Common myeloid progenitor, CD34-positive (primary cell): ENCODE measurements around the gene CSRP1. TPM values are rescaled to one million over a fixed set of nuclear protein-coding genes. Genes with fewer than 3 reads are reported as not detected.

Experiments used
- CTCF ChIA-PET: fragments of 350-600 bp; sonication (Branson Sonifier 250); formaldehyde crosslinking; loops from one replicate; lab custom pipeline; 2021; ENCODE audit warnings: antibody characterized with exemption; lab: Charles Lee
- POLR2A ChIA-PET: fragments of 350-600 bp; sonication (Branson Sonifier 250); formaldehyde crosslinking; loops from one replicate; lab custom pipeline; 2021; ENCODE audit warnings: antibody characterized with exemption; lab: Charles Lee
- DNase-seq, 3 donors: peaks; one replicate each; pipeline versions ENCODE4 v3.0.0 to v3.0.0-alpha.2; 2013
- H3K27ac ChIP-seq, 2 experiments: 1 replicate in 1 of 2; 2 replicates in 1 of 2; pipeline ENCODE4 v1.7.0; 2013; ENCODE audit warnings: inconsistent platforms in 2 of 2, low read length in 2 of 2, mild to moderate bottlenecking in 2 of 2, low read depth in 1 of 2, moderate library complexity in 1 of 2; ENCODE audit not compliant: severe bottlenecking in 2 of 2, insufficient read depth in 1 of 2, poor library complexity in 1 of 2
- H3K27me3 ChIP-seq, 5 experiments: replicated peaks in 2 of 5; 1 replicate in 3 of 5; 2 replicates in 2 of 5; pipeline versions ENCODE4 v1.6.1 to v1.7.0; 2013; ENCODE audit warnings: low read length in 4 of 5, mild to moderate bottlenecking in 2 of 5, moderate library complexity in 2 of 5, inconsistent platforms in 1 of 5; ENCODE audit not compliant: insufficient read depth in 5 of 5, control insufficient read depth in 4 of 5
- H3K36me3 ChIP-seq, 4 experiments: 1 replicate in 2 of 4; 2 replicates in 2 of 4; pipeline versions ENCODE4 v1.6.1 to v1.7.0; 2013; ENCODE audit warnings: low read length in 3 of 4, control low read depth in 1 of 4, mild to moderate bottlenecking in 1 of 4; ENCODE audit not compliant: control insufficient read depth in 4 of 4, insufficient read depth in 4 of 4
- H3K4me1 ChIP-seq, 4 experiments: 1 replicate in 3 of 4; 2 replicates in 1 of 4; pipeline versions ENCODE4 v1.6.1 to v1.7.1; 2013; ENCODE audit warnings: low read length in 3 of 4, mild to moderate bottlenecking in 3 of 4, control low read depth in 1 of 4, inconsistent platforms in 1 of 4, moderate library complexity in 1 of 4; ENCODE audit not compliant: control insufficient read depth in 4 of 4, insufficient read depth in 4 of 4; ENCODE audit errors: control extremely low read depth in 1 of 4
- H3K4me3 ChIP-seq, 7 experiments: 1 replicate in 4 of 7; 2 replicates in 3 of 7; pipeline versions ENCODE4 v1.5.1 to v1.7.0; 2013; ENCODE audit warnings: mild to moderate bottlenecking in 7 of 7, low read length in 6 of 7, moderate library complexity in 6 of 7, inconsistent platforms in 2 of 7, low read depth in 2 of 7, control low read depth in 1 of 7; ENCODE audit not compliant: insufficient read depth in 4 of 7, control insufficient read depth in 1 of 7; ENCODE audit errors: extremely low read depth in 1 of 7
- H3K9me3 ChIP-seq, 5 experiments: 1 replicate in 4 of 5; 2 replicates in 1 of 5; pipeline versions ENCODE4 v1.6.1 to v1.7.1; 2013; ENCODE audit warnings: low read length in 4 of 5, mild to moderate bottlenecking in 2 of 5, inconsistent platforms in 1 of 5, low read depth in 1 of 5, moderate library complexity in 1 of 5; ENCODE audit not compliant: control insufficient read depth in 4 of 5, insufficient read depth in 2 of 5; ENCODE audit errors: control extremely low read depth in 1 of 5
- WGBS: methylation state at CpG from one replicate; pipeline ENCODE4 v1.1.5; 2013; ENCODE audit not compliant: insufficient coverage; 5-methylcytosine and 5-hydroxymethylcytosine counted together
- polyA plus RNA-seq: library from polyadenylated mRNA; unstranded; fragments of 120-200 nt; gene quantifications from one replicate; pipeline ENCODE4 v1.2.1, GENCODE V29; 2013

CSRP1 gene
- 85.6 TPM for polyA plus RNA-seq

DNA sequence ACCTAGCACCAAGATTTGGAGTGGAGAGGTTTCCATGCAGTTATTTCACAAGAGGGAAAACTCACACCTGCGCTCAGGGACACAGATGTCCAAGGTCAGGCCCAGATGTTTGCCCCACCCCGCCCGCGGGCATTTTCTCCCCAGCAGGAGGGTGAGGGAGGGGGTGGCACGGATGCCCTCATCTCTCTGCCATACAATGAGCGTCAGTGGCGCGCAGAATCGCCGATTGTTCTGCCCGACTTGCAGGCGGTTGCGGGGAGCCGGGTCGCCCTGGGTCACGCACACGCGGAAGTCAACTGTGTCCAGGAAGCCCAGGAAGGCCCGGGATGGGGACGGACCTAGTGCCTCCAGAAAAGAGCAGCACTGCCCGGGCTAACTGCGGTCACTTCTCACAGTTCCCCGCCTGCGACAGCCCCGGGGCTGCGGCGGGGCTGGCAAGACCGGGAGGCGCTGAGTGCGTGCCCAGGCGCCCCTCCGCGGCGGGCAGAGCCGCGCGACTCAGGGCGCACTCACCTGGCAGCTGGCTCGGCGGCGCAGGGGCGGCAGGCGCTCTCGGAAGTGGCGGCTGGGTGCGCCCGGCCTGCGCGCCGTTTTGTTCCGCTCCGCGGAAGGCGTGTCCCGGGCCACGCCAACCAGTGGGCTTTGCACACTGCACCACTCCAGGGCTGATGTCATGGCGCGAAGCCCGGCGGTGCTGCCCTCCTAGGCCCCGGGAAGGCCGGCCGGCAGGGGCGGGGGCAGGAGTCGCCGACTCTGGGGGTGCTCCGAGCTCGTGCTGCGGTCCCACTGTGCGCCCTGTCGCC is at the start of gene CSRP1:
Gene CSRP1 (minus strand): TSS at position 567 of the 803 bp plus-strand sequence. CDS start 10,820 bp downstream, outside the sequence.
- POLR2A ChIA-PET = interaction anchor here (1.1 to 1.6 kb wide), 3 partner anchors 17 to 71 kb away, joined by 3 to 11 read pairs (median 4); no protein-coding TSS in a partner anchor
- Histone ChIP-seq H3K4me1 (peaks cover 1 to 53% (median 43%) of the 10 kb centered on the region in 4 experiments), H3K27ac (peak within 1 kb of the TSS; percentile 54 to 72), H3K4me3 (peak within 1 kb of the TSS; percentile 67 to 86 (median 76)), H3K27me3 (no peaks in the 10 kb centered on the region), H3K36me3 (no peaks in the 10 kb centered on the region), H3K9me3 (no peaks in the 10 kb centered on the region)
- CTCF ChIA-PET = interaction anchor here (0.7 to 32.1 kb wide), 4 partner anchors 15 to 97 kb away, joined by 3 to 1059 read pairs (median 4); no protein-coding TSS in a partner anchor
- peak; percentile 80 to 91 (median 87) for DNase-seq
- under 1% methylated on average over 65 of the region's 71 CpGs for WGBS

DNA sequence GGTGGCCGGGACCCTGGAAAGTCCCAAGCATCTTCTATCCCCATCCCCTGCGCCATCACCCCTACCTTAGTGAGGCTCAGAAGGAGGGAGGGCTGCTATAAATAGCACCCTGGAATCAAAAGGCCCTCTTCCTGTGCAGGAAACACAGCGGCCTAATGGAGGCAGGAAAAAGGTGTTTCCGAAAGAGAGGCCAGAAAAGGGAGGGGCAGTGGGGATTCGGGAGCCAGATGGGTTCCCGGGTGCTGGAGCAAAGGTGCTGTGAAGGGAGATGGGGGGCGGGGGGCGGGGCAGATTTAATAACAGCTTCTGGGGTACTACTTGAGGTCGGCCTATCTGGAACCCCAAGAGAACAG is 48.6 kb upstream of the CSRP1 start:
- WGBS = 8% methylated on average over 6 of the region's 9 CpGs
- Histone ChIP-seq H3K27ac (no peak overlapping the region), H3K9me3 (no peaks in the 10 kb centered on the region), H3K4me3 (peak overlapping the region in 2 of 7 experiments; percentile 12 to 34), H3K27me3 (no peaks in the 10 kb centered on the region), H3K36me3 (no peaks in the 10 kb centered on the region), H3K4me1 (peaks cover 6 to 72% (median 59%) of the 10 kb centered on the region in 4 experiments)
- CTCF ChIA-PET = interaction anchor here (0.9 to 8.7 kb wide), 7 partner anchors 9 to 239 kb away, joined by 3 to 197 read pairs (median 5); no protein-coding TSS in a partner anchor
- DNase-seq = peak; percentile 36 to 82 (median 77)
- POLR2A ChIA-PET = no interaction called here

DNA sequence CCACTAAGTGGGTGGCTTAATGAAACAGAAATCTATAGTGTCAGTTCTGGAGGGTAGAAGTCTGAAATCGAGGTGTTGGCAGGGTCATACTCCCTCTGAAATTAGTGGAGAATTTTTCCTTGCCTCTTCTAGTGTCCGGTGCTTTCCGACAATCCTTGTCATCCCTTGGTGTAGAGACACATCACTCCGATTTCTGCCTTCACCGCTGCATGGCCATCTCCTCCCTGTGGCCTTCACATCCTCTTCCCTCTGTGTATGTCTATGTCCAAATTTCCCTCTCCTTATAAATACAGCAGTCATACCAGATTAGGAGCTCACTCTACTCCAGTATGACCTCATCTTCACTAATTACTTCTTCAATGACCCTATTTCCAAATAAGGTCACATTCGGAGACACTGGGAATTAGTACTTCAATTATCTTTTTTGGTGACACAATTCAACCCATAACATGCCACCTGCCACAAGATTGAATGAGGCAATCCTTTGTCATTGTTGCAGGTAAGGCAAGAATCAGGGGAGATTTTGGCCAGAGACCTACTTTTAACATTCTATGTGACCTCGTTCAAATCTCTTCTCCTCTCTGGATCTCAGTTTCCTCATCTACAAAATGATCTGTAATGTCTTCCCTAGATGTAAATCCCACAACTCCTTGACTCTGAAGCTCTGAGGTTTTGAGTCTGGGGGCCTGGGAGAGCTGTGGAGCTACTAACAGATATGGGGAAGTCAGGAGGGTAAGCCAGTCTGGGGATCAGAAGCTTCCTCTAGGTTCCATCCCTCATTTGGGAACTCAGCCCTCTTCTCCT is 48.1 kb upstream of the CSRP1 start:
- Histone ChIP-seq H3K9me3 (no peaks in the 10 kb centered on the region), H3K4me1 (peaks cover 6 to 72% (median 59%) of the 10 kb centered on the region in 4 experiments), H3K36me3 (no peaks in the 10 kb centered on the region), H3K4me3 (peak overlapping the region in 2 of 7 experiments; percentile 12 to 34), H3K27me3 (no peaks in the 10 kb centered on the region), H3K27ac (no peak overlapping the region)
- 89% methylated on average over 6 of the region's 7 CpGs for WGBS
- ChIA-PET CTCF (interaction anchor here (0.9 to 8.7 kb wide), 10 partner anchors 9 to 240 kb away, joined by 3 to 197 read pairs (median 6); no protein-coding TSS in a partner anchor), POLR2A (interaction anchor here (0.5 kb wide), 1 partner anchor 215 kb away, joined by 4 read pairs; no protein-coding TSS in a partner anchor)
- DNase-seq = no peak

DNA sequence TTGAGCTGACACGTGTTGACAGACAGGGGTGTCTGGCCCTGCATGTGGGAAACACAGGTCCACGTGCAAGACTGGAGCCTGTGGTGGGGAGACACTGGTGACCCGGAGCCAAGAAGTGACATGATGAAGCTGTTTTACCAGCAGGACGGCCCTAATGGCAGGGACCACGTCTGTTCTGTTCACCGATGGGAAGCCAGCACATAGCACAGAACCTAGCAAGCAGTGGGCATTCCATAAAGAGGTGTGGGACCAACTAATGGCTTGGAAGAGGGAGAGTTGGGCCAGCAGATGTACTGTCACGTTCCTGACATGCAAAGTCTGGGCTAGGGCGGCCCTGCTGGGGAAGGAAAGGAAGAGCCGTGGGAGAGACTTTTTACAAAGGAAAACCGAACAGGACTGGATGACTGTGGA is 47.3 kb upstream of the CSRP1 start:
- CTCF ChIA-PET = interaction anchor here (0.9 to 2.4 kb wide), 7 partner anchors 9 to 155 kb away, joined by 3 to 8 read pairs (median 4); no protein-coding TSS in a partner anchor
- no peak overlapping the region for H3K27ac ChIP-seq
- no peak overlapping the region for H3K4me3 ChIP-seq
- H3K4me1 ChIP-seq = peaks cover 6 to 65% (median 57%) of the 10 kb centered on the region in 4 experiments
- no peaks in the 10 kb centered on the region for H3K9me3 ChIP-seq
- 48% methylated on average over 10 of the region's 10 CpGs for WGBS
- H3K36me3 ChIP-seq = no peaks in the 10 kb centered on the region
- POLR2A ChIA-PET = interaction anchor here (0.6 kb wide), 1 partner anchor 56 kb away, joined by 3 read pairs; no protein-coding TSS in a partner anchor
- H3K27me3 ChIP-seq = no peaks in the 10 kb centered on the region
- peak in 1 of 3 donors; percentile 55 for DNase-seq

DNA sequence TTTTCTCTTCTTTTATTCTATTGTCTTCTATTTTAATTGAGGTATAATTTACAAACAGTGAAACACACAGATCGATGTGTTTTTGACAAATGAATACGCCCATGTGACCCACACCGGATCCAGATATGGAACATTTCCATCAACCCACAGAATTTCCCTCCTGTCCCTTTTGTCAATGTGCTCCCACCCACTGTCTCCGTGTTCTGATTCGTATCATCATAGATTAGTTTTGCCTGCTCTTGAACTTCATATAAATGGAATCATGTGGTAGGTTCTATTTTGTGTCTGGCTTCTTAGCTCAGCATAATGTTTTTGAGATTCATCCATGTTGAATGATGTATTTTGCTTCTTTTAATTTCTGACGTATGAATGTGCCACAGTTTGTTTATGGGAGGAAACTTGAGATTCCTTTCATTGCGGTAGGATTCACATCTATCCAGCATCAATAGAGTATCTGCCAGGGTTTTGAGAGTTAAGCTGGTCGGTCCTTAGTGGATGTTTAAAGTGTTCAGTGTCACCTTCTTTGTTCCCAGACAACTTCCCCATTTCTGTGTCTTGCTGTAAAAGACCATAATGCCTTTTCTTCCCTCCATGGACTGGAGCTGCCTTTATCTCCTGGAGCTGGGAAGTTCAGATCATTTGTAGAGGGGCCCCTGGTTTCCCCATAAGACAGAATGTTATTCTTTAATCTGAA is 46.7 kb upstream of the CSRP1 start:
- DNase-seq = peak in 1 of 3 donors; percentile 59
- POLR2A ChIA-PET = interaction anchor here (0.6 kb wide), 1 partner anchor 56 kb away, joined by 3 read pairs; no protein-coding TSS in a partner anchor
- 40% methylated on average over 2 of the region's 8 CpGs for WGBS

DNA sequence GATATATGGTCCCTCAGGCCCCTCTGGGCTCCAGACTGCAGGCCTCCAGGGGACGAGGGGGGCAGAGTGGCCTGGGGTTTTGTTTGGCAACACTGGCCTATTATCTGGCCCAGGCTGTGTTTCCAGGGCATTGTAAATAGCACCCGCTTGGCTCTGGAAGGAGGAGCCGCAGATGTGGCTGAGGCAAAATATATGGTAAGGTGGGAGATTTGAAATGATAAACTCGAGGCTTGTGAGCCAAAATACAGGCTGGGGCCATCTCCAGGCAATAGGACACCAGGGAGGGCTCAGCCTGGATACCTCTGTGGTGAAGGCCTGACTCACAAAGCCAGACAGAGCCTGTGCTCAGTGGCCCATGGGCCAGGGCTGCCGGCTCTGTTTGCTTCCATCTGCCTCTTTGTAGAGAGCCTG is 46.0 kb upstream of the CSRP1 start:
- CTCF ChIA-PET = interaction anchor here (0.8 to 2.4 kb wide), 4 partner anchors 11 to 253 kb away, joined by 3 to 8 read pairs (median 6); no protein-coding TSS in a partner anchor
- H3K36me3 ChIP-seq = no peaks in the 10 kb centered on the region
- WGBS = 76% methylated on average over 4 of the region's 5 CpGs
- POLR2A ChIA-PET = no interaction called here
- no peaks in the 10 kb centered on the region for H3K9me3 ChIP-seq
- H3K4me1 ChIP-seq = peaks cover 6 to 65% (median 57%) of the 10 kb centered on the region in 4 experiments
- H3K4me3 ChIP-seq = no peak overlapping the region
- H3K27ac ChIP-seq = no peak overlapping the region
- DNase-seq = peak in 1 of 3 donors; percentile 26
- H3K27me3 ChIP-seq = no peaks in the 10 kb centered on the region

More for the DNA sequence above, 46.7 kb upstream of the CSRP1 start:
- Histone ChIP-seq H3K4me1 (peaks cover 6 to 65% (median 57%) of the 10 kb centered on the region in 4 experiments), H3K27ac (no peak overlapping the region), H3K9me3 (no peaks in the 10 kb centered on the region), H3K36me3 (no peaks in the 10 kb centered on the region), H3K4me3 (no peak overlapping the region), H3K27me3 (no peaks in the 10 kb centered on the region)
- CTCF ChIA-PET = interaction anchor here (0.8 to 2.4 kb wide), 8 partner anchors 8 to 252 kb away, joined by 3 to 8 read pairs (median 4); no protein-coding TSS in a partner anchor
